Astrocyte of the spinal cord (primary cell): Measurements from ENCODE around the gene CCNA2.

Source experiments
- DNase-seq: peaks from one replicate; pipeline ENCODE4 v3.0.0; 2011; ENCODE audit warnings: low read depth, low spot score
- H3K4me3 ChIP-seq: 2 replicates; pipeline ENCODE4 v1.5.1; 2011; ENCODE audit warnings: low read depth, mild to moderate bottlenecking, low read length, moderate library complexity
- in situ Hi-C: cut with HindIII; loops from 2 replicates; pipeline ENCODE4 v1.10.0; 2017; ENCODE audit warnings: low sequenced_read_pairs
- TF ChIP-seq, protein P1 (sequence below): IDR thresholded peaks from 2 replicates; pipeline ENCODE4 v1.5.1; 2012; ENCODE audit warnings: low read depth, mild to moderate bottlenecking, low read length, inconsistent platforms

The CCNA2 gene

GRCh38 chr4:121823505-121824170 lies at the start of gene CCNA2:
TSS of gene CCNA2 (minus strand) at chr4:121823883. CDS start at chr4:121823628, 255 bp downstream.
- peak within 1 kb of the TSS; percentile 88 for H3K4me3 ChIP-seq
- peak; percentile 98 for DNase-seq
- in situ Hi-C loops: no loop called here
- TF ChIP-seq, protein P1, sequence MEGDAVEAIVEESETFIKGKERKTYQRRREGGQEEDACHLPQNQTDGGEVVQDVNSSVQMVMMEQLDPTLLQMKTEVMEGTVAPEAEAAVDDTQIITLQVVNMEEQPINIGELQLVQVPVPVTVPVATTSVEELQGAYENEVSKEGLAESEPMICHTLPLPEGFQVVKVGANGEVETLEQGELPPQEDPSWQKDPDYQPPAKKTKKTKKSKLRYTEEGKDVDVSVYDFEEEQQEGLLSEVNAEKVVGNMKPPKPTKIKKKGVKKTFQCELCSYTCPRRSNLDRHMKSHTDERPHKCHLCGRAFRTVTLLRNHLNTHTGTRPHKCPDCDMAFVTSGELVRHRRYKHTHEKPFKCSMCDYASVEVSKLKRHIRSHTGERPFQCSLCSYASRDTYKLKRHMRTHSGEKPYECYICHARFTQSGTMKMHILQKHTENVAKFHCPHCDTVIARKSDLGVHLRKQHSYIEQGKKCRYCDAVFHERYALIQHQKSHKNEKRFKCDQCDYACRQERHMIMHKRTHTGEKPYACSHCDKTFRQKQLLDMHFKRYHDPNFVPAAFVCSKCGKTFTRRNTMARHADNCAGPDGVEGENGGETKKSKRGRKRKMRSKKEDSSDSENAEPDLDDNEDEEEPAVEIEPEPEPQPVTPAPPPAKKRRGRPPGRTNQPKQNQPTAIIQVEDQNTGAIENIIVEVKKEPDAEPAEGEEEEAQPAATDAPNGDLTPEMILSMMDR: no peak

- TF ChIP-seq, protein P1: no peak
- peak within 1 kb of the TSS; percentile 84 for H3K4me3 ChIP-seq
- peak; percentile 98 for DNase-seq
- in situ Hi-C loops: no loop called here
Observed at GRCh38 chr4:121869841-121870822, 46.4 kb upstream of the CCNA2 start, which contains the start of gene BBS7. TSS of gene BBS7 (minus strand) at chr4:121870474. CDS start at chr4:121870313, 161 bp downstream.

DNA sequence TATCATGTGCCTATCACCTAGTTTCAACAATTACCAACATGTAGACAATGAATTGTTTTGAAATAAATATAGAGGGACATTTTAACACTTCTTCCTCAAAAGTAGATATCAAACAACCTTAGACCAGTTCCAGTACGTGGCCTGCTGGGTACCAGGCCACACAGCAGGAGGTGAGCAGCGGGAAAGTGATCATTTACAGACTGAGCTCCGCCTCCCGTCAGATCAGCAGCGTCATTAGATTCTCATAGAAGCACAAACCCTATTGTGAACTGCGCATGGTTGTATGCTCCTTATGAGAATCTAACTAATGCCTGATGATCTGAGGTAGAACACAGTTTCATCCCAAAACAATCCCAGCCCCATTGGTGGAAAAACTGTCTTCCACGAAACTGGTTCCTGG lies 40.1 kb upstream of the CCNA2 start:
- H3K4me3 ChIP-seq: no peak overlapping the region
- TF ChIP-seq, protein P1: no peak
- DNase-seq: peak; percentile 5
- in situ Hi-C loops: no loop called here

GRCh38 chr4:121861426-121861825 lies 37.7 kb upstream of the CCNA2 start:
- H3K4me3 ChIP-seq: no peak overlapping the region
- no peak for DNase-seq
- in situ Hi-C loops: no loop called here
- TF ChIP-seq, protein P1: no peak

DNA sequence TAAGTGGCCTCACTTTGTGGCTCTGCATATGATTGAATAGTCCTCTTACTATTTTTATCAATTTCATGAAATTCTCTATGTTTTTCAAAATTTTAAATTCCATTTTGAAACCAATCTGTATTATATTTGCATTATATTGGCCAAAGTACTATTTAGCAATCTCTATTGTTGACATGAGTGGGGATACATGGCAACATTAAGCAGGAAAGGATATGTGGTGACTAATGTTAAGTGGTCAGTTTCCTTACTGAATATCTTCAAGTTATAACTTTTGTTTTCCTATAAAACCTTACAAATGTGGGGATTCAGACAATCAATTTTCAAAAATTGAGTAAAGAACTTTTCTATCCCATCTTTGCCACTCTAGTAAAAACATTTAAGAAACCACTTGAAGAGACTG lies 36.4 kb upstream of the CCNA2 start:
- no peak for DNase-seq
- TF ChIP-seq, protein P1: no peak
- in situ Hi-C loops: no loop called here

GRCh38 chr4:121851354-121851753 lies 27.7 kb upstream of the CCNA2 start:
- TF ChIP-seq, protein P1: no peak
- no peak for DNase-seq
- no peak overlapping the region for H3K4me3 ChIP-seq
- in situ Hi-C loops: no loop called here

More for the DNA sequence above, 36.4 kb upstream of the CCNA2 start:
- no peak overlapping the region for H3K4me3 ChIP-seq
